AG04449 (cell line): ENCODE data around the gene SIRPA.

Source experiments
- CTCF ChIA-PET: fragments of 350-600 bp; formaldehyde crosslinking; extraction: SDS; loops from one replicate; lab custom pipeline; 2021; ENCODE audit warnings: antibody characterized with exemption; lab: Yijun Ruan, JAX
- POLR2A ChIA-PET: fragments of 400-600, 350-600 bp; formaldehyde crosslinking; extraction: SDS; loops from one replicate; lab custom pipeline; 2020; ENCODE audit warnings: antibody characterized with exemption, inconsistent platforms; lab: Yijun Ruan, JAX
- DNase-seq: peaks from one replicate; pipeline ENCODE4 v3.0.0-alpha.2; 2010; ENCODE audit warnings: low read depth, low spot score
- H3K4me3 ChIP-seq: 2 replicates; pipeline ENCODE4 v1.5.1; 2011; ENCODE audit warnings: low read depth, mild to moderate bottlenecking, control low read depth, low read length
- CTCF ChIP-seq: IDR thresholded peaks from one replicate; pipeline ENCODE4 v1.5.1; 2011; ENCODE audit warnings: mild to moderate bottlenecking, moderate library complexity, low read length, control low read depth, inconsistent platforms; ENCODE audit not compliant: insufficient read depth; ENCODE audit errors: missing control alignments

The SIRPA gene

DNA sequence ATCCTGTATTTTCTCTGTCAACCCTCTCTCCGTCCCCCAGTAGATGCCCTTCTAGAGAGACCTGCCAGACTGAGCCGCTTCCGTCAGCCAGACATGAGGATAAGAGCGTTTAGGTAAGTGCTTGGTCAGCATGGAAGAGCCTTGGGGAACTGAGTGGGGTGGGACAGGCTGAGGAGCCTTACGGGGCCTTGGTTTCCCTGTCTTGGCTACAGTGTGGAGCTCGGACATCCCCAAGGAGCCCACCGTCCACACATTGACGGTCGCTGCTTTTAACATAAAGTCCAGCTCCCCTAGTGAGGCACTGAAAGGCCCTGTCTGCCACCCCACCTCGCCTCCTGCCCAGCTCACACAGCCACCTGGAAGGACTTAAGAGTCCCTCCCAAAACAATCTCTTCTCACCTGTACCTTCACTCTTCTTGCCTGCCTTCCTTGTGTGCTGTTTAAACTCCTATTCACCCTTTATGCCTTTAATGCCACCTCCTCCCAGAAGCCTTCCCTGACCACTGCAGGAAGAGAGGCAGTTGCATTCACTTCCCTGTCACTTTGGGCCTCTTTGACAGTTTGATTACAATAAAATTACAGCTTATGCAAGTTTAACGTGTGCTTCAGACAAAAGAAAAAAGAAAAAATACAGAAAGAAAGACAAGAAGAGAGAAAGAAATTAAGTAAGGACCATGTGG is 56.4 kb downstream of the SIRPA start:
- ChIA-PET CTCF (interaction anchor here (0.6 to 1.1 kb wide), 3 partner anchors 14 to 187 kb away, joined by 3 to 4 read pairs (median 3); no protein-coding TSS in a partner anchor), POLR2A (no interaction called here)
- DNase-seq: no peak
- H3K4me3 ChIP-seq: no peak overlapping the region
- no peak for TF ChIP-seq CTCF

DNA sequence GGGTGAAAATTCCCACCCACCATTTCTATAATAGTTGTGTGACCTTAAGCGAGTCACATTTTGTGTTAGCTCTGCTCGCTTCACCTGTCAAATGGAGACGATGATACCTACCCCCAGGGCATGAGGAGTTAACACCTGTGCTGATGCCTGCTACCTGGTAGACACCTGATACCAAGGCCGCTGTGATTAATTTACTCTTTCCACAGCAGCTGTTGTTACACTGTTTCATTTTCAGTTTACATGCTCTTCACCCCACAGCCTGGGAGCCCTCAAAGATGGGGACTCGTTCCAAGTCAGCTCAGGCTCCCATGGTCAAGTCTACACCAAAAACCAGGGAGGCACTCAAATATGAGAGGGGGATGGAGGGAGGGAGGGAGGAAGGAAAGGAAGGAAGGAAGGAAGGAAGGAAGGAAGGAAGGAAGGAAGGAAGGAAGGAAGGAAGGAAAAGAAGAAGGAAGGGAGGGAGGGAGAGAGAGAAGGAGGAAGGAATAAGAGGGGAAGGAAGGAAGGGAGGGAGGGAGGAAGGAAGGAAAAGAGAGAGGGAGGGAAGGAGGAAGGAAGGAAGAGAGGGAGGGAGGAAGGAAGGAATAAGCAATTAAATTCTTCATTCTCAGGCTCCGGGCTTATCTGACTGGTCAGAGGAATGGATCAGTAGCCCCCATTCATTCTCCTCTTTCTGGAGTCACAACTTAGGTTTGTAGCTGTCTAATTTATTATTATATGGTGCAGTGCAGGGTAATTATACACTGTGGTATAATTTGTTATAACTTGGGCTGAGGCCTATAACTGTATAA is 57.7 kb downstream of the SIRPA start:
- CTCF ChIA-PET: interaction anchor here (0.6 to 1.2 kb wide), 5 partner anchors 9 to 188 kb away, joined by 3 to 4 read pairs (median 4); no protein-coding TSS in a partner anchor
- DNase-seq: no peak
- POLR2A ChIA-PET: no interaction called here
- TF ChIP-seq CTCF: no peak
- H3K4me3 ChIP-seq: no peak overlapping the region

DNA sequence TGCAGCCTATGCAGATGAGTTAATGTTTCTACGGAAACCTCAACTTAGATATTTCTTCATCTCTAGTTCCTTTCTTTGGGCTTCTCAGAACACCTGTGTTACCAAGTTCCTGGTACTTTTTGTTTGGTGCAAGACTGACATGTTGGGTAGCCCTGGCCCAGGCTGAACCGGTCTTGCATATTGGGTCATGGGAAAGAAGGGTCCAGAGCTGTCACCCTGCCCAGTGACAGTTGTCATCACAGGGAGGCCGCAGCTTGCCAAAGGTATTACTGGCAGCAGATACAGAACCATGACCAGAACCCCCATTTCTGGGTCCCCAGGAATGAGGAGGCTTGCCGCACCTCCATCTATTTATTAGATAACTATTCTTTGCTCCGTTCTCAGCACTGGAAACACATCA is 58.4 kb downstream of the SIRPA start:
- TF ChIP-seq CTCF: no peak
- no peak for DNase-seq
- ChIA-PET CTCF (interaction anchor here (1.2 kb wide), 1 partner anchor 11 kb away, joined by 4 read pairs; no protein-coding TSS in a partner anchor), POLR2A (no interaction called here)
- H3K4me3 ChIP-seq: no peak overlapping the region

- ChIA-PET POLR2A (no interaction called here), CTCF (interaction anchor here (1.4 to 3.2 kb wide), 2 partner anchors 11 to 191 kb away, joined by 5 to 20 read pairs; no protein-coding TSS in a partner anchor)
- no peak overlapping the region for H3K4me3 ChIP-seq
- TF ChIP-seq CTCF: no peak
- DNase-seq: no peak
These were observed 60.0 kb downstream of the SIRPA start for GRCh38 chr20:1955217-1955616.

DNA sequence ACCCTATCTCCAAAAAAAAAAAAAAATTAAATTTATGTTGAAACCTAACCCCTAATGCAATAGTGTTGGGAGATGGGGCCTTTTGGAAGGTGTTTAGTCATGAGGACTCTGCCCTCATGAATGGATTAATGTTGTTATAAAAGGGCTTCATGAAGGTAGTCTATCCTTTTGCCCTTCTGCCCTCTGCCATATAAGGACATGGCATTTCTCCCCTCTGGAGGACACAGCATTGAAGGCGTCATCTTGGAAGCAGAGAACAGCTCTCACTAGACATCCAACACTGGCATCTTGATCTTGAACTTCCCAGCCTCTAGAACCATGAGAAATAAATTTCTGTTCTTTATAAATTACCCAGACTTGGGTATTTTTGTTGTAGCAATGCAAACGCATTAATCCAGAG is 63.2 kb downstream of the SIRPA start:
- POLR2A ChIA-PET: no interaction called here
- CTCF ChIA-PET: interaction anchor here (1.2 kb wide), 1 partner anchor 215 kb away, joined by 3 read pairs; no protein-coding TSS in a partner anchor

More for the DNA sequence above, 63.2 kb downstream of the SIRPA start:
- no peak for DNase-seq
- TF ChIP-seq CTCF: no peak
- H3K4me3 ChIP-seq: no peak overlapping the region
